ENCODE measurements around the gene EFHC2.
"Not testable (repeated sequence)": the region's sequence is repeated elsewhere in the genome, so short reads cannot be mapped to it uniquely, and the experiment has no call there.

The EFHC2 gene

DNA sequence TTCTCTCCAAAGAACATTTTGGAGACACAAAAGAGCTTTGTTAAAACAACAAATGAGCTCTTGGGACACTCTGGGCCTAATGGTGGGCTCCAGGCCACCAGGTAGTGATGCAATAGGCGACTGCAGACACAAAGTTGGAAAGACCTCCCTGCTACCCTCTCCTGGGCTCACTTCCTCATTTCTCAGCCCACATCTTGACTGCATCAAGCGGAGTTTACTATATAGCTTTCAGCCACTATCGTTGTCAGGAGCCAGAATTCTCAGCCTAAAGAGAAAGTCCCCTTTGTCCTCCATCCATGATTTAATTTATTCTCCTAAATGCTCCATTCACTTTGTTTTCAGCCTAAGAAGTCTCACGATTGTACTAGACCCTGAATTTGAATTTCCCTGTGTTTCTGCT, 114.9 kb downstream of the EFHC2 start:
- no peak for DNase-seq

DNA sequence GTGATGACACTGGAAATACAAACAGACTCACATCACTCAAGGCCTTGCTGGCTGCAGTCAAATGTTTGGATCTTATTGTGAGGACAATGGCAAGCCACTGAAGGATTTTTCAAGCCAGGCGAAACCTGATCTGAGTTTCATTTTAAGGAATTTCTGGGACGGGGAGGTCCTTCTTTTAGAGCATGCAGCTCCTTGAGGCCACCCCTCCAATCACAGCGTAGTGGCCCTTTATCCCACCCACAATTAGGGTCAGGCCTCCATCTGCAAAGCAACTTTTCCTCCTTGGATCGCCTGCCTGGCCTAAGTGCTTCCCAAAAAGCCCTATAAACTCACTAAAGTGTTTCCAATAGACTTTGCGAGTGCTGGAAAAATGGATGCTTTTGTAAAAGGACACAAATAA, 115.5 kb downstream of the EFHC2 start:
- DNase-seq, result no peak

DNA sequence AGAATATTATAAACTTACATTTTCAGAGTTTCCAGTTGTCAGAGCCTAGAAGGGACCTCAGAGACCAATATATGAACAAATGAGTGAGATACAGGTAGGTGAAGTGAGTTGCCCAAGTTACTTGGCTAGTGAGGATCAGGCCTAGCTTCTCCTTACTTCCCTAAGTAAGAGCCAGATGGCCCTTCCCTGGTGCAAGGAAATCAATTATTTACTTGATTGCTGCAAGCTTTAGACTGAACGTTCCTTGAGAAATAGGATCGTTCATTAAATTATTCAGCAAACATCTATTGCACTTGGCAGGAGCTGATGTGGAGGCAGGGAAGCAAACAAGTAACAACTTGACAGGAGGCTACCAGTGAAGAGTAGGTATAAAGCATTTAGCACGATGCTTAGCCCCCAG, 117.8 kb downstream of the EFHC2 start:
- DNase-seq, result no peak

DNA sequence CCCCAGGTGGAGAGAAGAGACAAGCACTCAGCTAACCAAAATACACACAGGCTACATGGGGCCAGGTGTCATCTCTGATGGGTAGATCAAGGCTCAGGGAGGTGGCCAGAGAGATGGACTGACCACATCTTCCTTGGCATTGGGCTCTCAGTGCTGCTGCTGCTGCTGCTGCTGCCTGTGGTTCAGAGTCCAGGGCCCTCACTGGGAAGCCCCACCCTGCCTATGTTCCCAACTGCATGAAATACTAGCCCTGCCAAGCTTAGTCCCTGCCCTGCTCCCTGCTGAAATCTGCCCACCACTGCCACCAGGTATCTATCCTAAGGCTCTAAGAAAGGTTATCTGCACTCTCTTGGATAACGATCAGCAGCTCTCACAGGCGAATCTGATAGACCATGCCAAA, 118.7 kb downstream of the EFHC2 start:
- no peak for DNase-seq

DNA sequence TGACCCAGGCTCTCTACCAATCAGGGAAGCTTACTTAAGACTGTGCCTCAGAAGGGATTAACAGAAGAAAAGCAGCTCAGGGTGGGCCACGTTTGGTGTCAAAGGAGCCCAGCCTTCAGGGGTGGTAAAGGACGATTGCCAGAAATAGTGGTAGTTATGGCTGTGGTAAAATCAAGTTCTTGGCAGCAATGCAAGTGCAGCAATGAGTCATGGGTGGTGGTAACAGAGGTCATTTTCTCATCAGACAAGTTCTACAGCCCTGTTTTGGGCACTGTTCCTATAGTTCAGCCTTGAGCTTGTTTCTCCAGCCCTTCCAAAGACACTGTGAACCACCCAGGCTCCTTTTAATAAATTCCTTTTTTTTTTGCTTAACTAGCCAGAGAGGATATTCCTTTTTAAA, 120.3 kb downstream of the EFHC2 start:
- no peak for DNase-seq

DNA sequence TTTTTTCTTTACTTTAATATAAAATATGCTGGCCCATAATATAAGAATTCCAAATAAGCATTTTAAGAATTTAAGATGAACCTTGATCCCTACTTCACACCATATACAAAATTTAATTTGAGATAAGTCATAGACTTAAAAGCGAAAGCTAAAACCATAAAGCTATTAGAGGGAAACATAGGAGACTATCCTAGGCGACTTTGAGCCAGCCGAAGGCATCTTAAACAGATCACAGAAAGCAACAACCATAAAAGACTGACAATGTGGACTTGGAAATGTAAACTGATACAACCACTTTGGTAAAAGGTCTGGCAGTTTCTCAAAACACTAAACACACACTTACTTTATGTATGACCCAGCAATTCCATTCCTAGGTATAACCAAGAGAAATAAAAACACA, 125.0 kb downstream of the EFHC2 start:
- DNase-seq, result no peak

DNA sequence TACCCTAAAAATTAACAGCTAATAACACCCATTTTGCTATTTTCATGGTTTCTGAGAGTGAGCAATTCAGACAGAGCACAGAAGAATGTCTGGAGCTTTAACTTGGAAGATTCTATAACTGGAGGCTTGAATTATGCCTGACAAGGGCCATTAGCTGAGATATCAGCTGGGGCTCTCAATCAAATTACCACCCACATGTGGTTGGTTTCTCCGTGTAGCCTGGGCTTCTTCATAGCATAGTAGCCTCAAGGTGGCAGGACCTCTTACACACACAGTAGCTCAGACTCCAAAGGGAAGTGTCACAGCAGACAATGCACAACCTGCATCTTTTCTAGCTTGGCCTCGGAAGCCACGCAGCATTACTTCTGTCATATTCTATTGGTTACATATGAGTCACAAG, 127.3 kb downstream of the EFHC2 start:
- no peak for DNase-seq

DNA sequence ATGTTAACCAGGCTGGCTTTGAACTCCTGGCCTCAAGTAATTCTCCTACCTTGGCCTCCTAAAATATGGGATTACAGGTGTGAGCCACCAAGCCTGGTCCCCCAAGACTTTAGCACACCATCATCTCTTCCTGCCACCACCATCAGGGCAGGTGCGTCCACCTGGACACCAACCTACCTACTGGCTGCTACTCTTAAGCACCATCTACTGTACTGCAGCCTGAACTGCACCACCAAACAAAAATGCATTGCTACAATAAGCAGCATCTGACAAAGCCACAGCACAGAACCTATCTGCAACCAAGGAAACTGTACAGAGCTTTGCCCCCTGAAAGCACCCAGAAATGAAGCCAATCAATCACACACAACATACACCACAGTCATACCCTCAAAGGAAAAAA, 139.7 kb downstream of the EFHC2 start:
- DNase-seq, result no peak

DNA sequence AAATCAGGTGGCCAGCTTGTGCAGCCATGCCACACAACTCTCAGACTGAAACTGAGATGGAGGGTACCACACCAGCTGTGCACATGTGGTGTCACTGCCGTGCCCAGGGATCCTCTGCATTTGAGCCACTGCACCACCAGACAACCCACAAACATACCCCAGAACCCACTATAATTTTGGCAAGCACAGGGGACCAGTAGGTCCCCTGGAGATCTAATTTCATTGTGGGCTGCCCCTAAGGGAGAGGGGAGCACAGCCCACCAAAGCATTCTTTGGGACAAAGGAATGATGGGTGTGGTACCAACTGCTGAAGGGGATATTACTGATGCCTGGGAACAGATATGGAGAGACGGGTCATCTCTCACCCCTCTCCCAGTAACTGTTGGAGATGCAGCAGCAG, 140.9 kb downstream of the EFHC2 start:
- DNase-seq, result no peak

DNA sequence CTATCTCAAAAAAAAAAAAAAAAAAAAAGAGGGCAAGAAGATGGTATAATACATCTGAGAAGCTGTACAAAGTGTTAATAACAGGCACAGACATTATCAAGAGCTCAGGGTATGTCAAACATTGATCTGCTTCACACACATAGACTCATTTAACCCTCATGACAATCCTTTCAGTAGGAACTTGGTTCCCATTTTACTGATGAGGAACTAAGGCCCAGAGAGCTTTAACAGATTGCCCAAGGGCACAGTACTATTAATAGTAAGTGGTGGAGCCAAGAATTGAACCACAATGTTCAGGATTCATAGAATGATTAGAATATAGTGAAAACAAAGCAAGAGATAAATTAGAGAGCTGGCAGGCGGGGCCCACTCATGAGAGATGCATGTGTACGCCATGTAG, 154.4 kb downstream of the EFHC2 start:
- DNase-seq, result no peak

DNA sequence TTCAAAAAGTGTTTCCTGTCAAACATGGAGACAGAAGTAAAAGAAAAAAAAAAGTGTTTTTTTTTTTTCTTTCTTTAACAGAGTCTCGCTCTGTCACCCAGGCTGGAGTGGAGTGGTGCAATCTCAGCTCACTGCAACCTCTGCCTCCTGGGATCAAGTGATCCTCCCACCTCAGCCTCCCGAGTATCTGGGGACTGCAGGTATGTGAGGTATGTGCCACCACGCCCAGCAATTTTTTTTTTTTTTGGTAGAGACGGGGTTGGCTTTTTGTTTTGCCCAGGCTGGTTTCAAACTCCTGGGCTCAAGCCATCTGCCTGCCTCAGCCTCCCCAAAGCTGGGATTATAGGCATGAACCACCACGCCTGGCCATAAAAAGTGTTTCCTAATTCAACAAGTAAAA, 155.6 kb downstream of the EFHC2 start:
- DNase-seq, result not testable (repeated sequence)

DNA sequence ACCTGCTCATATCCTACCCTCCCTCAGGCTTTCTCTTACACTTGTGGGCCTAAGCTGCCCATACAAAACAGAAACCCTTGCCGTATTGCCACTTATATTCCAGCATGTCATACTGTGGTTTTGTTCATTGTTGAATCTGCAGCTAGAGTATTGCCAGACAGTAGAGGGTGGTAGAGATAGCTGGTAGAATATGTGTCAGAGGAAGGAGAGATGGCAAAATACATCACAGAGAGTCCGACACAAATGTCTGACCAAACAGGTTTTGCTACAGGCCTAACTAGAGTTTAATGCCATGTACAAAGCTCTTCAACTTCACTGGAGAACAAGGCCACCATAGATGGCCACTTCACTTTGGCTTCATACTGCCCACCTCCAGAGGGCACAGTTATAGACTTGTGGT, 160.1 kb downstream of the EFHC2 start:
- DNase-seq, result peak; percentile 2

DNA sequence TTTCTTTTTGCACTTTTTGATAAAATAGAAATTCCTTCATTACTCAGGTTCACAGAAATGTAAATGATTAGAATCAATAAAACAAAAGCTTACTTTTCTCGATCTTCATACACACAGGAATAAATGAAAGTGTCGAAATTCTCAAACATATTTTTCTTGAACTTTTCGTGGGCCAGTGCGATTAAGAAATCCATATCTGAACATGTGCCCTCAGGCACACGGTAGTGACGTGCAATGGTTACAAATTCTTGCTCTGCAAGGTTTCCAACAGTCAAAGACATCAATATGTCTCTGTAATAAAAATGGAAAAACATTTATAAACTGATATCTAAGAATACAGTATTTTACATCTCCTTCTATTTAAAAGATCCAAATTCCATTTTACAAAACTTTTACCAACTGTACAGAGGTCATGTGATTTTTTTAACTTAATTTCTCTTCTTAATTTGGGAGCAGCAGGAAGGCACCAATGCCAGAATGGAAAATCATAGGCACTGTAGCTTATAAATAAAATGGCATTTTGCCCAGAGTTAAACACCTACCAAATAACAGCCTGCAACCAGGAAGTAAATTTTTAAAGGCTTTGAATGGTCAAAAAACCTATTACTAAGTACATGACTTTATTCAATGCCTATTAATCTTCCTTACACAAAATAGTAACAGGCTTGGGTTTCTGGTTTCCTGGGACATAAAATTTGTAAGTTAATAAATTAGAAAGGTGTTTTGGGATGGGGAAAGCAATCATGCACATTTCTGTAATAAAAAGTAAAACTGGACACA, 165.0 kb downstream of the EFHC2 start:
- DNase-seq, result no peak

DNA sequence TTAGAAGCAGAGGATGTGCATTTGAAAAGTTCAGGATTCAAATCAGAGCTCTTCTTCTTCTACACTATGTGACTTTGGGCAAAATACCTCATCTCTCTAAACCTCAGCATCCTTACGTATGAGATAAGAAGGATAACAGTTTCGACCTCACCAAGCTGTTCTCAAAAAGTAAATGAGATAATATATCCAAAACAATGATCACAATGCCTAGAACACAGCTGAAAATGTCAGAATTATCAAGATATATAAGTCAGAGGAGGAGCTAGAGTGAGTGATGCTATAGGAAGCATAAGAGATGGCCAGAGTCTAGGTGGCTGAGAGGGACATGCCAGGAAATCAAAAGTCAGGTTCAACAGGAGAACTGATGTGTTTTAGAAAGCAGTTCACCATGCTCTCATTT, 168.0 kb downstream of the EFHC2 start:
- no peak for DNase-seq

DNA sequence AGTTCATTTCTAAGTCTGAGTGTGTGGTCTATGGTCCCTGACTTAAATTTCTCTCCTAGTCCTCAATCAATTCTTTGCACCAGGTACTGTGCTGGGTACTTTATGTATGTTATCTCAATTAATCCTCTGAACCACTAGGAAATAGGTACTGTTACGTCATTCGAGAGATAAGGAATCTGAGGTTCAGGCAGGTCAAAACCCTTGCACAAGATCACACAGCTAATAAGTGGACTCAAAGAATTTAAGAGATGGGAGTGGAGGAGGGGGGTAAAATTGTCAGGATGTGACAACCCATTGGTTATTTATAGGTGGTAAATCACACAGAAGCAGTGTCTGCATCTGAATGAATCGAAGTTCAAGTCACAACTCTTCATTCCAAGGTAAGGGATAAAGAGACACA, 169.4 kb downstream of the EFHC2 start:
- DNase-seq, result no peak

DNA sequence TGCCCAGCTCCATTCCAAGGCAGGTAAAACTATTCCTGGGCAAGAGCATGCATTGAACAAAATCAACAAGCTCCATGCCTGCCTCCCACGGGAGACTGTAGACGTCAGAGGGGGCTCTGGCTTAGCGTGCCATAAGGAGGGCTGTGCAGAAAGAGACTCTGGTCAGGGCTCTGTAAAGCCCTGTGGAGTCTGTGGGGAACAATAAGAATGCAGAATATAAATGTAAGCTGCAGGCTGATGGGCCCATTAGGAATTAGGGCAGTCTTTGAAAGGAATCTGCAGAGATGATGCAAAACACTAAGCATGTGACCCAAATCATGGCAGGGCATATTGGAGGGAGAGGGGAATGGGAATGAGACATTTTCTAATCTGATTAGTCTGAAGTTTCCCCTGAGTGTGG, 170.3 kb downstream of the EFHC2 start:
- DNase-seq, result no peak

DNA sequence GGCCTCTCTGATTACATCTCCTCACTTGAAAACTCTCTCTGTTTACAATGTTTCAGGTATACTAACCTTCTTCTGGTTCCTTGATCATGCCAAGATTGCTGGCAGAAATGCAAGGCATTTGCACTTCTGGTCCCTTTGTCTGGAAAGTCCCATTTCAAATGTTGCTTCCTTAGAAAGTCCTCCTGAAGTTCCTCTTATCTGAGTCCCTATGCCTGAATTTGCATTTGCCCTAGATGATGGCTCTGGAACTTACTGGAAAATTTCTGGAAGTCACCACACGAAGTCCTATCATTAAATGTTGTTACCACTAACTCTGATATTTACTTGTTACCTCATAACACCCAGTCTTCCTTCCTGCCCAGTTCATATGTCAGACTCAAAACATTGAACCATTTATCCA, 176.4 kb downstream of the EFHC2 start:
- no peak for DNase-seq

DNA sequence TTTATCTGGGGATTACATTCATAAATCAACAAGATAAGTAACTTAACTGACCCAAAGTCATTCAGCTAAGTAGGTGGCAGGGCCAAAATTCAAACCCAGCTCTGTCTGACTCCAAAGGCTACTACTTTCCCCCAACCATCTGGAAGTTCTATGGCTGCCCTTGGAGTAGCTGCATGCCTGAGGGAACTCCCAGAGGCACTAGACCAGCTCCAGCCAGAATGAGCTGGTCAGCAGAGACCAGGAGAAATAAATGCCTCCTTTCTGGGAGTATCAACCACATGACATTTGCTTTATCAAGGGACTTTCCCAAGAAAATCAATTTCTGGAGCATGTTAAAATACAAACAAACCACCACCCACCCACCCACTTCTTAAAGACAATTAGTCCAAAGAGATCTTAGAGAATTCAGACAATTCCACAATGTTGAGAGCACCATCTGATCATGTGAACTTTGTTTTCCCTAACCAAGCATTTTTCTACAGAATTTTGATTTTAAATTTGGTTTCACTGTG, 180.5 kb downstream of the EFHC2 start:
- DNase-seq, result no peak

DNA sequence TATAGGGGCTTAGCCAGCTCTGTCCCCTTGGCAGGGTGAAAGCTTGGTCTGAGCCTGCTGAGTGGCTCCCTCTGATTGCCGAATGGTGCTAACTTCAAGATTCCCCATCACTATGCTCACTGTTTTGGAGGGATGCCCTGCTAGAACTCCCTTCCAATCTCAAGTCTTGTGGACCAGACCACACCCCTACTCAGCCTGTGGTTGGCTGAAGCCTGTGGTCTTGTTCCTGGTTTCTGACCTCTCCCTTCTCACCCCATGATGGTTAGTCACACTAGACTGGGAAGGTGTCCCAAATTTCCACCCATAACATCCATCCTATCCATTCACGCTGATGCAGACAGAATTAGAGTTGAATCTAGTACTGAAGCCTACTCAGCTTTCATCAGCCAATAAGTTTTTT, 185.6 kb downstream of the EFHC2 start:
- no peak for DNase-seq

DNA sequence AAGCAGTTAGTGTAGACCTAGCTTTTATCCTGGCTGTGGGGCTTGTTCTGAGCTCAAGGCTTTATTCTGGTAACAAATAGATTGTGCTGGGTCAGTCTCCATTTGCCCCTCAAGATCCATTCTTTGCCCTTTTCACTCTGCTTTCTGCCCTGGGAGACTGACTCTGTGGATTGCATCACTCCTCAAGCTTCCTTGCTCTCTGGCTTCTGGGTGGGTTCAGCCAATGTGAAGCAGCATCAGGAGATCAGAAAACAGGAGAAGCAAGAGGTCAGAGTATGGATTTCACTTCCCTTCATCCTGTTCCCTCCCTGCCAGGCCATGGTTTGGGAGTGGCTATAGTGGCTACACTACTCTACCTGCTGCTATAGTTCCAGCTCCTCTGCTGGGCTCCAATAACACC, 186.2 kb downstream of the EFHC2 start:
- DNase-seq, result no peak

DNA sequence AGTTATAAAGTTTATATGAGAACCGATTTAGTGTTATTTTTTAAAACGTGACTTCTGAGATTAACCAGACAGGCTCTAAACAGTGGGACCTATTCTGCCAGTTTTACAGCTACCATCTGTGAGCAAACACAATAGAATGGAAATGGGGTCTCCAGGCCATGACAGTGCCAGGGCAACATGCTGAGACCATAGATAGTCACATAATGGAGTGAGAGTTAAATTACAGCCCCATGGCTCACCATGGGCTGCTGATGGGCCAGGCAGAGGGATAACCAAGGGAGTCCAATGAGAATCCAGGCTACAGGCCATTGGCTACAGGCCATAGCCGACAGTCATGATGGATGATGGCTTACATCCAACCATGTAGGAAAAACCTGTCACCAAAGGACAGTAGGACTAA, 186.7 kb downstream of the EFHC2 start:
- no peak for DNase-seq

DNA sequence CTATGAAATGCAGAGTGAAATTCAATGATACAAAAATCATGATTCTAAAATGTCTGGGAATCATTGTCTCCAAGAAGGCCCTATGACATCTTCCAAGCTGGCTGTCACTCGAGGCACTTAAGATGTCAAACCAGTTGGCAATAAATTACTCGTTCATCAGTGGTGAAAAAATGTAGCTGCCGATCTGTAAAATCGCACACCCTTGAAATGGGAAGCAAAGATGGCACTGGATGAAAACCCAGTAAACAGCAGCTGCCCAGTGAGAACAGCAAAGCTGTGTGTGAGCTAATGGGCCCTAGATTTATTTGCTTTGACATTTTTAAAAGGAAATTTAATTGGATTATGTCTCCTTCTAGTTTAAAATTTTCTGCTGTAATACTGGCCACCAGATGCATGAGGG, 188.3 kb downstream of the EFHC2 start:
- no peak for DNase-seq

DNA sequence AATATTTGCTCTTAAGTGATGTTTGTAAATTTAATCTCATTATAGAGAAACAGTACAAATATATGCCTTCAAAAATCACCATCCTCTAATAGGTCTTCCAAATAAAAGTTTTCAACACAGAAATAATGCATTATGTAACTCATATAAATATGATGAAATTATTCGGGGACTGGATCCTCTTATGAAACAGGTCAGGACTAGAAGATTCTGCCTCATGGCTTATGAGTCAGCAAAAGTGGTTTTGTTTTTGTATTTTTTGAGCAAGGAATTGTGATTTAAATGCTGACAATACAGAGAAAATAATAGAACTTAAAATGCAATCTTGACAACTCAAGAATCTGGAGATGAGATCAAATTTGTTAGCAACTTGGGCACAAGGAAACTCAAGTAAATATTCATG, 190.6 kb downstream of the EFHC2 start:
- no peak for DNase-seq

DNA sequence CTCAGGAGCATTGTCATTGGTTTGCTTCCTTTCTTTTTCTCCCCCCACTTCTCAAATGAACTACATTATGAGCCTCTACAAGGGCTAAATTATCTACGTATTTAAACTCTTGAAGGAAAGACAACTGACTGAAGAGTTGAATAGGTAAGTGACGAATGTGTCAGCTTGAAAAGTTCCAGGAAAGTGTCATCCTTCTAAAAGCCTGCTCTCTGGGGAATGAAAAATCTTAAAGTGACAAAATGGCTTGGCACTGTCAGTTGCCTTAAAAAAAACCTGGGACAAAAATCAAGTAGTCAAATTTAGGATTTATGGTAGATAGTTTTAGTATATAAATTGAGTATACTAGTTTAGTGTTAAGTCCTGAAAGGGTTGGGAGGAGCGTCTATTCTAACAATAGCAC, 196.3 kb downstream of the EFHC2 start:
- DNase-seq, result no peak

DNA sequence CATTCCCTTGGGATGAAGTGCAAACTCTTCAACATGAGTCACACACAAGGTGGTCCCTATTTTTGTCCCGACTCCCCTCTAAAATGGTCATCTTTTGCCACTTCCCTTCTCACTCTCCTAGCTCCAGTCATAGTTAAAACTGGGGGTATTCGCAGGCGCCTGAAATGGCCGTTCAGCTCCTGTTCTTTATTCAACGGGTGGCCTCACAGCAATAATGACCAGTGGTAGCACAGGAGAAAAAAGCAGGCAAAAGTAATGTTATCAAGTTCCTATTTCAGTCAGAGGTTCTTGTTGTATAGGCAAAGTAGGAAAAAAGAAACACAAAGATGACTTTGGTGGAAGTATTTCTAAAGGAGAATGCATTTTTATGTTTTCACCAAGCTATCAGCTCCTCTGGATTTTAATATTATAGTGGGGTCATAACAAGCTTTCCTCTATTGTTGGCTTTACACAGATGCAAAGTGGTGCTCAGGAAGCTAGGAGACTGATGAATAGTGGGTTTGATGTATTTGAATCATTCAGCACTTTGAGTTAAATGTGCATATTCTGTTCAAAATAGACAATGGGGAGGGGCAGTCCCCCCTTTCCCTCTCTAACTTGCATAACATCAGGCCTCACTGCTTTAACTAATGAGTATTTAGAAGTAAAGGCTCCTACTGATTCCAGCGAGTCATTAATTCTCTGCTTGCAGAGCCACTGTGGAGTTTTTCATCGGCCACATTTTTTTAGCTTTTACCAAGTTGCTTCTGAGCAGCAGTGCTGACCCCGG, 199.1 kb downstream of the EFHC2 start:
- DNase-seq, result no peak

Data from NCI-H1436 treated with DMSO at 0.1 percent for 48 hours (cell line).